GM23248 (cell line): Measurements from ENCODE around the gene P3H3. TPM values are rescaled to one million over a fixed set of nuclear protein-coding genes. Genes with fewer than 3 reads are reported as not detected.

Experiments used
- DNase-seq: peaks from one replicate; pipeline ENCODE4 v3.0.0-alpha.2; 2015
- H2AFZ ChIP-seq: fragments of 200-600 bp; sonication (generic); 2 replicates; pipeline ENCODE4 v1.6.1; 2016; ENCODE audit warnings: antibody characterized with exemption
- H3F3A ChIP-seq: fragments of 200-600 bp; sonication (generic); 2 replicates; pipeline ENCODE4 v1.6.1; 2016; ENCODE audit warnings: mild to moderate bottlenecking, antibody characterized with exemption, mixed run types; ENCODE audit not compliant: insufficient read depth
- H3K27ac ChIP-seq: fragments of 200-600 bp; sonication (generic); 2 replicates; pipeline ENCODE4 v1.5.1; 2016; ENCODE audit warnings: mild to moderate bottlenecking
- H3K27me3 ChIP-seq: fragments of 200-600 bp; sonication (generic); replicated peaks from 2 replicates; pipeline ENCODE4 v1.6.1; 2016; ENCODE audit warnings: mild to moderate bottlenecking; ENCODE audit not compliant: insufficient read depth
- H3K36me3 ChIP-seq: fragments of 200-600 bp; sonication (generic); 2 replicates; pipeline ENCODE4 v1.6.1; 2016; ENCODE audit warnings: low read depth, mild to moderate bottlenecking
- H3K4me1 ChIP-seq: fragments of 200-600 bp; sonication (generic); 2 replicates; pipeline ENCODE4 v1.6.1; 2016; ENCODE audit warnings: mild to moderate bottlenecking; ENCODE audit not compliant: insufficient read depth
- H3K4me2 ChIP-seq: fragments of 200-600 bp; sonication (generic); one replicate; pipeline ENCODE4 v1.6.1; 2016; ENCODE audit warnings: mild to moderate bottlenecking; ENCODE audit not compliant: unreplicated experiment
- H3K4me3 ChIP-seq: fragments of 200-600 bp; sonication (generic); 2 replicates; pipeline ENCODE4 v1.5.1; 2016; ENCODE audit warnings: mild to moderate bottlenecking
- H3K79me2 ChIP-seq: fragments of 200-600 bp; sonication (generic); 2 replicates; pipeline ENCODE4 v1.6.1; 2016; ENCODE audit warnings: mild to moderate bottlenecking; ENCODE audit not compliant: insufficient read depth
- H3K9ac ChIP-seq: fragments of 200-600 bp; sonication (generic); 2 replicates; pipeline ENCODE4 v1.6.1; 2016; ENCODE audit warnings: mild to moderate bottlenecking
- H3K9me2 ChIP-seq: fragments of 200-600 bp; sonication (generic); 2 replicates; pipeline ENCODE4 v1.6.1; 2016; ENCODE audit warnings: mixed run types, mild to moderate bottlenecking, moderate library complexity; ENCODE audit not compliant: insufficient read depth
- H3K9me3 ChIP-seq: fragments of 200-600 bp; sonication (generic); one replicate; pipeline ENCODE4 v1.6.1; 2017; ENCODE audit warnings: low read depth
- H4K20me1 ChIP-seq: fragments of 200-600 bp; sonication (generic); 2 replicates; pipeline ENCODE4 v1.6.0; 2016; ENCODE audit not compliant: insufficient read depth
- EZH2 ChIP-seq: fragments of 200-600 bp; sonication (generic); IDR thresholded peaks from 2 replicates; pipeline ENCODE4 v1.6.1; 2018; ENCODE audit warnings: antibody characterized with exemption, mild to moderate bottlenecking; ENCODE audit not compliant: insufficient read depth, poor library complexity, severe bottlenecking
- EZH2phosphoT487 ChIP-seq: fragments of 200-600 bp; sonication (generic); IDR thresholded peaks from 2 replicates; pipeline ENCODE4 v1.6.1; 2018; ENCODE audit warnings: antibody characterized with exemption, moderate library complexity, mild to moderate bottlenecking, low read depth; ENCODE audit not compliant: insufficient read depth
- WGBS, 2 experiments: methylation state at CpG; one replicate each; pipeline ENCODE4 v1.1.6; 2015 to 2017; ENCODE audit warnings: low lambda C conversion rate in 2 of 2, low coverage in 1 of 2; ENCODE audit errors: missing lambda C conversion rate in 2 of 2; 5-methylcytosine and 5-hydroxymethylcytosine counted together
- in situ Hi-C: fragments of 300-500 bp; cut with MboI; formaldehyde crosslinking; loops from 2 replicates; pipeline ENCODE4 v1.15.0; 2020
- polyA plus RNA-seq: library from polyadenylated mRNA; unstranded; fragments of >200 nt; fragmentation: Nextera tagmentation; extraction: Ambion mirVana; gene quantifications from 2 replicates; pipeline ENCODE4 v1.2.1, GENCODE V29; 2016
- total RNA-seq: library from RNA; depleted of rRNA; stranded (reverse); fragments of >200 nt; shearing (Covaris generic); gene quantifications from 2 replicates; pipeline ENCODE4 v1.2.3, GENCODE V29; 2014

P3H3 gene
- total and polyA plus RNA-seq, 2 experiments from 2014 or later = 37.6 to 43.0 TPM

- 77 to 79% methylated on average over 10 of the region's 10 CpGs for WGBS, 2 experiments
- Histone ChIP-seq H3F3A (no peaks in the 10 kb centered on the region), H3K9ac (no peak overlapping the region), H3K36me3 (peaks cover 3% of the 10 kb centered on the region; the same call in 1 of the 2 replicates), H3K27ac (no peak overlapping the region), H3K9me3 (no peaks in the 10 kb centered on the region), H3K4me2 (no peak overlapping the region), H2AFZ (no peak overlapping the region), H3K27me3 (no peaks in the 10 kb centered on the region), H3K79me2 (no peaks in the 10 kb centered on the region), H4K20me1 (no peaks in the 10 kb centered on the region), H3K4me1 (no peaks in the 10 kb centered on the region), H3K9me2 (no peaks in the 10 kb centered on the region), H3K4me3 (no peak overlapping the region)
- in situ Hi-C loops = no loop called here
- no peak for DNase-seq
- no peak for TF ChIP-seq EZH2phosphoT487
- no peak for TF ChIP-seq EZH2
Observed at GRCh38 chr12:6839482-6840201, 11.4 kb downstream of the P3H3 start.

GRCh38 chr12:6840330-6840729, 12.1 kb downstream of the P3H3 start:
- in situ Hi-C loops = no loop called here
- DNase-seq = no peak
- H2AFZ ChIP-seq = no peak overlapping the region
- H3K9ac ChIP-seq = no peak overlapping the region
- H3K9me2 ChIP-seq = no peaks in the 10 kb centered on the region
- no peaks in the 10 kb centered on the region for H3K4me1 ChIP-seq
- no peak overlapping the region for H3K4me2 ChIP-seq
- H3K79me2 ChIP-seq = no peaks in the 10 kb centered on the region
- no peaks in the 10 kb centered on the region for H3K9me3 ChIP-seq
- H3K27ac ChIP-seq = no peak overlapping the region
- H3K27me3 ChIP-seq = no peaks in the 10 kb centered on the region
- peaks cover 9% of the 10 kb centered on the region; the same call in 1 of the 2 replicates for H3K36me3 ChIP-seq
- 80% methylated on average over 1 of the region's 1 CpG for WGBS, 2 experiments
- H3F3A ChIP-seq = no peaks in the 10 kb centered on the region
- TF ChIP-seq EZH2phosphoT487 (no peak), EZH2 (no peak)
- H3K4me3 ChIP-seq = no peak overlapping the region
- no peaks in the 10 kb centered on the region for H4K20me1 ChIP-seq

- H3K4me1 ChIP-seq = no peaks in the 10 kb centered on the region
- H3K36me3 ChIP-seq = peaks cover 11% of the 10 kb centered on the region; the same call in 1 of the 2 replicates
- no peak within 1 kb of the TSS for H3K9ac ChIP-seq
- H3K4me2 ChIP-seq = no peak within 1 kb of the TSS
- H3K4me3 ChIP-seq = no peak within 1 kb of the TSS
- in situ Hi-C loops = no loop called here
- no peaks in the 10 kb centered on the region for H3F3A ChIP-seq
- WGBS, 2 experiments = 76 to 86% methylated on average over 19 to 24 of the region's 24 CpGs
- H2AFZ ChIP-seq = no peak within 1 kb of the TSS
- H3K9me2 ChIP-seq = no peaks in the 10 kb centered on the region
- H3K9me3 ChIP-seq = no peaks in the 10 kb centered on the region
- no peak within 1 kb of the TSS for H3K27ac ChIP-seq
- DNase-seq = no peak
- no peaks in the 10 kb centered on the region for H3K79me2 ChIP-seq
- no peaks in the 10 kb centered on the region for H4K20me1 ChIP-seq
- TF ChIP-seq EZH2 (no peak), EZH2phosphoT487 (no peak)
- no peaks in the 10 kb centered on the region for H3K27me3 ChIP-seq
Observed at GRCh38 chr12:6840761-6841515, 12.7 kb downstream of the P3H3 start, which contains the start of gene GNB3. GNB3 (plus strand) TSS chr12:6840925; CDS start chr12:6841288, 363 bp downstream.

- in situ Hi-C loops = no loop called here
- no peak overlapping the region for H2AFZ ChIP-seq
- peaks cover 13% of the 10 kb centered on the region; the same call in 1 of the 2 replicates for H3K36me3 ChIP-seq
- H4K20me1 ChIP-seq = no peaks in the 10 kb centered on the region
- H3K9me2 ChIP-seq = no peaks in the 10 kb centered on the region
- no peak overlapping the region for H3K9ac ChIP-seq
- DNase-seq = no peak
- H3K27ac ChIP-seq = no peak overlapping the region
- H3F3A ChIP-seq = no peaks in the 10 kb centered on the region
- no peaks in the 10 kb centered on the region for H3K27me3 ChIP-seq
- 96% methylated on average over 4 of the region's 4 CpGs for WGBS, 2 experiments
- no peaks in the 10 kb centered on the region for H3K9me3 ChIP-seq
- H3K4me3 ChIP-seq = no peak overlapping the region
- H3K4me1 ChIP-seq = no peaks in the 10 kb centered on the region
- no peak overlapping the region for H3K4me2 ChIP-seq
- TF ChIP-seq EZH2 (no peak), EZH2phosphoT487 (no peak)
- H3K79me2 ChIP-seq = peaks cover 4% of the 10 kb centered on the region; the same call in 1 of the 2 replicates
Observed at GRCh38 chr12:6842075-6842474, 13.9 kb downstream of the P3H3 start.
